Osteoblast (primary cell): ENCODE results near the gene MTIF2. TPM values are rescaled to one million over a fixed set of nuclear protein-coding genes. Genes with fewer than 3 reads are reported as not detected.
"Not testable (repeated sequence)": the region's sequence is repeated elsewhere in the genome, so short reads cannot be mapped to it uniquely, and the experiment has no call there.

Source experiments
- DNase-seq: peaks from one replicate; pipeline ENCODE4 v3.0.0; 2011; ENCODE audit warnings: low spot score, mixed read lengths; ENCODE audit not compliant: insufficient read length; ENCODE audit errors: missing footprints
- H2AFZ ChIP-seq: 2 replicates; pipeline ENCODE4 v1.6.0; 2011; ENCODE audit warnings: mild to moderate bottlenecking, low read length
- H3K27ac ChIP-seq: 2 replicates; pipeline ENCODE4 v1.5.1; 2011; ENCODE audit warnings: mild to moderate bottlenecking, low read depth, low read length, moderate library complexity
- H3K27me3 ChIP-seq: 2 replicates; pipeline ENCODE4 v1.6.0; 2012; ENCODE audit warnings: mild to moderate bottlenecking, control low read depth, inconsistent platforms, low read length, moderate library complexity; ENCODE audit not compliant: insufficient read depth
- H3K36me3 ChIP-seq: 2 replicates; pipeline ENCODE4 v1.5.1; 2011; ENCODE audit warnings: mild to moderate bottlenecking, low read length, control low read depth, moderate library complexity; ENCODE audit not compliant: insufficient read depth
- H3K4me1 ChIP-seq: 2 replicates; pipeline ENCODE4 v1.5.1; 2011; ENCODE audit warnings: mild to moderate bottlenecking, low read length, control low read depth, moderate library complexity; ENCODE audit not compliant: insufficient read depth
- H3K4me2 ChIP-seq: 2 replicates; pipeline ENCODE4 v1.6.0; 2011; ENCODE audit warnings: mild to moderate bottlenecking, low read length; ENCODE audit not compliant: insufficient read depth
- H3K4me3 ChIP-seq: fragments of 200-600 bp; sonication (generic); 3 replicates; pipeline ENCODE4 v1.5.1; 2012; ENCODE audit warnings: mild to moderate bottlenecking, low read length, inconsistent platforms; ENCODE audit not compliant: insufficient read depth
- H3K79me2 ChIP-seq: 2 replicates; pipeline ENCODE4 v1.6.0; 2012; ENCODE audit warnings: mild to moderate bottlenecking, low read length, control low read depth, inconsistent platforms; ENCODE audit not compliant: insufficient read depth
- H3K9me3 ChIP-seq: 2 replicates; pipeline ENCODE4 v1.5.1; 2011; ENCODE audit warnings: low read depth, low read length, control low read depth
- H4K20me1 ChIP-seq: 2 replicates; pipeline ENCODE4 v1.6.0; 2012; ENCODE audit warnings: mild to moderate bottlenecking, low read length, control low read depth; ENCODE audit not compliant: insufficient read depth
- total RNA-seq: library from RNA; depleted of rRNA; stranded (reverse); fragments of >200 nt; gene quantifications from 2 replicates; pipeline ENCODE4 v1.2.3, GENCODE V29; 2012
- TF ChIP-seq, protein P1 (sequence below): IDR thresholded peaks from 2 replicates; pipeline ENCODE4 v1.5.1; 2011; ENCODE audit warnings: mild to moderate bottlenecking, low read depth, low read length, moderate library complexity; ENCODE audit errors: extremely low read depth

Gene MTIF2
- total RNA-seq, 1 donor, result 45.6 TPM

DNA sequence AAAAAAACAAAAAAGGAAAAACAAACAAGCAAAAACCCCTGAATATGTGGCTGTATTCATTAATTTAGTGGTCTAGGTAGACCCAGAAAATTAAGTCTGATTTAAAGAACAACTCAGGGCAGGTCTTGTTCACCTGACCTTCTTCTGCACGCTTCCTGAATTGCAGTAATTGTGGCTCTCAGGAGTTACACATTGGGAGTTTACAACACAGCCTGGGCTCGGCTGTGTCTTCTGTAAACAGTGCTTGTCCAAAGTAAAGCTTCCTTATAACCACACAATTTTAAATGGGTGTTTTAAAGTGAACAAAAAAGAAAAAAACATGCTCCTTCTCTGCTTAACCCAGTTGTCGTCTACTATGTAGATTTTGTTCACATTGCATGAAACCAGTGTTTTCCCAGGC, 8.3 kb upstream of the MTIF2 start:
- Histone ChIP-seq H3K4me2 (no peak overlapping the region), H3K4me3 (no peak overlapping the region), H4K20me1 (no peaks in the 10 kb centered on the region), H3K27ac (no peak overlapping the region), H3K9me3 (no peaks in the 10 kb centered on the region), H2AFZ (no peak overlapping the region), H3K4me1 (no peaks in the 10 kb centered on the region), H3K36me3 (no peaks in the 10 kb centered on the region), H3K79me2 (no peaks in the 10 kb centered on the region), H3K27me3 (no peaks in the 10 kb centered on the region)
- no peak for DNase-seq
- TF ChIP-seq, protein P1, sequence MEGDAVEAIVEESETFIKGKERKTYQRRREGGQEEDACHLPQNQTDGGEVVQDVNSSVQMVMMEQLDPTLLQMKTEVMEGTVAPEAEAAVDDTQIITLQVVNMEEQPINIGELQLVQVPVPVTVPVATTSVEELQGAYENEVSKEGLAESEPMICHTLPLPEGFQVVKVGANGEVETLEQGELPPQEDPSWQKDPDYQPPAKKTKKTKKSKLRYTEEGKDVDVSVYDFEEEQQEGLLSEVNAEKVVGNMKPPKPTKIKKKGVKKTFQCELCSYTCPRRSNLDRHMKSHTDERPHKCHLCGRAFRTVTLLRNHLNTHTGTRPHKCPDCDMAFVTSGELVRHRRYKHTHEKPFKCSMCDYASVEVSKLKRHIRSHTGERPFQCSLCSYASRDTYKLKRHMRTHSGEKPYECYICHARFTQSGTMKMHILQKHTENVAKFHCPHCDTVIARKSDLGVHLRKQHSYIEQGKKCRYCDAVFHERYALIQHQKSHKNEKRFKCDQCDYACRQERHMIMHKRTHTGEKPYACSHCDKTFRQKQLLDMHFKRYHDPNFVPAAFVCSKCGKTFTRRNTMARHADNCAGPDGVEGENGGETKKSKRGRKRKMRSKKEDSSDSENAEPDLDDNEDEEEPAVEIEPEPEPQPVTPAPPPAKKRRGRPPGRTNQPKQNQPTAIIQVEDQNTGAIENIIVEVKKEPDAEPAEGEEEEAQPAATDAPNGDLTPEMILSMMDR, result no peak

DNA sequence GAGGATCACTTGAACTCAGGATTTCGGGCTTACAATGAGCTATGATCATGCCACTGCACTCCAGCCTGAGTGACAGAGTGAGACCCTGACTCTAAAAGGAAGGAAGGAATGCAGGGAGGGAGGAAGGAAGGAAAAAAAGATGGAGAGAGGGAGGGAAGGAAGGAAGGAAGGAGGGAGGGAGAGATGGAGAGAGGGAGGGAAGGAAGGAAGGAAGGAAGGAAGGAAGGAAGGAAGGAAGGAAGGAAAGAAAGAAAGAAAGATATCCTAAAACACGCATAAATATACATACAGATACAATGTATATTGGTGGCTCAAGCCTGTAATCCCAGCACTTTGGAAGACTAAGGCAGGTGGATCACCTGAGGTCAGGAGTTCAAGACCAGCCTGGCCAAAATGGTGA, 5.3 kb upstream of the MTIF2 start:
- not testable (repeated sequence) for H3K4me3 ChIP-seq, H3K27me3 ChIP-seq, H3K27ac ChIP-seq, DNase-seq, H4K20me1 ChIP-seq, H3K9me3 ChIP-seq, H3K79me2 ChIP-seq, H3K4me1 ChIP-seq, H3K36me3 ChIP-seq, H2AFZ ChIP-seq, H3K4me2 ChIP-seq

DNA sequence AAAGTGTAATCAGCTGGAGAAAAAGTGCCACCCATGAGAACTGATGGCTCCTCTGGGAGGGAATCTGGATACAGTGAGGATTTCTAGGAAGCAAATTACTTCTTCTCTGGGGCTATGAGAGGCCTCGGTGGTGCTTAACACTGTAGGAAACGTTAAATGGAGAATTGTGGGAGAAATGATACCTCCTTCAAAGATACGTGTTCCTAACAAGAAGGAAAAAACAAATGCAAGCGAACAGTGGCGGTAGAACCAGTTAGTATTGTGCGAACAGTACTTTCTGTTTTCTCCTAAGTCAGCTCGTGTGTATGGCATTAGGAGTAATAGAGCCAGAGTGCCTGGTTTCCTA, 587 bp upstream of the MTIF2 start:
- H3K4me2 ChIP-seq, result peak overlapping the region; percentile 90
- H3K4me1 ChIP-seq, result peaks cover 12% of the 10 kb centered on the region
- H2AFZ ChIP-seq, result peak overlapping the region; percentile 100
- H3K27ac ChIP-seq, result peak overlapping the region; percentile 81
- H4K20me1 ChIP-seq, result no peaks in the 10 kb centered on the region
- TF ChIP-seq, protein P1, result no peak
- H3K27me3 ChIP-seq, result no peaks in the 10 kb centered on the region
- no peaks in the 10 kb centered on the region for H3K9me3 ChIP-seq
- peak overlapping the region; percentile 97 for H3K4me3 ChIP-seq
- peaks cover 10% of the 10 kb centered on the region for H3K36me3 ChIP-seq
- DNase-seq, result peak; percentile 42
- H3K79me2 ChIP-seq, result peaks cover 15% of the 10 kb centered on the region

DNA sequence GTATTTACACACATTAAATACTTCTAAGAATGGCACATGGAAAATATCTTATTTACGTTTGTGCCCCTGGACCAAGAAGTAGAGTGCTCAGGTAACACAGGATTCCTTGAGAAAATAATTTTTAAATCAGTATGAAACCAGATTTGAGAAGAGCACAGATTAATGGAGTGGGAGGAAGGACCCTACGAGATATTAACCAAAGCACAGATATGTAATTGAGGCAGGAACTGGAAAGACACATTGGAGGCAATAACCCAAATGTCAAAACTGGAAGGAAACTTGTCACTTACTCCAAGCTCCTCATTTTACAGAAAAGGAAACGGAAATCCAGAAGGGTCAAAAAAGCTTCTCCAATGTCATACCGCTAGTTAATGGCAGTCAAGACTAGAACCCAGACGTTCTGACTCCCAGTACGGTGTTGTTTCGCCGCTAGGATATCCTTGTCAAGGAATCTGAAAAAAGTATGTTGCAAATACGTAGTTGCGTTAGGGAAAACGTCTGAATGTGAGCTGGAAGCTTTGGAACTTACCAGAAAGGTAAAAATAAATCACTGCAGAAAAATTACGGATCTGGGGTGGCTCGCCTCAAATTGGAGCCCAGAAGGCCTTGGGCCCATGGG, 634 bp downstream of the MTIF2 start:
- Histone ChIP-seq H4K20me1 (no peaks in the 10 kb centered on the region), H2AFZ (peak overlapping the region; percentile 100), H3K9me3 (no peaks in the 10 kb centered on the region), H3K27me3 (no peaks in the 10 kb centered on the region), H3K79me2 (peaks cover 15% of the 10 kb centered on the region), H3K36me3 (peaks cover 20% of the 10 kb centered on the region), H3K4me1 (peaks cover 12% of the 10 kb centered on the region), H3K4me3 (peak overlapping the region; percentile 97), H3K4me2 (peak overlapping the region; percentile 90), H3K27ac (peak overlapping the region; percentile 81)
- TF ChIP-seq, protein P1, result no peak
- no peak for DNase-seq

DNA sequence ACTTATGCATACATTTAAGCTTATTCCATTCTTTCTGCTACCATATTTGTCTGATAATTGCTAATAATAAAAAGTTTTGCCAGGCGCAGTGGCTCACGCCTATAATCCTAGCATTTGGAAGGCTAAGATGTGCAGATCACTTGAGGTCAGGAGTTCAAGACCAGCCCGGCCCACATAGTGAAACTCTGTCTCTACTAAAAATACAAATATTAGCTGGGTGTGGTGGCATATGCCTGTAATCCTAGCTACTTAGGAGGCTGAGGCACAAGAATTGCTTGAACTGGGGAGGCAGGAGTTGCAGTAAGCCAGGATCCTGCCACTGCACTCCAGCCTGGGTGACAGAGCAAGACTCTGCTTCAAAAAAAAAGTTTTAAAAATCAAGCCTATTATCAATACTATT, 9.4 kb downstream of the MTIF2 start:
- H3K79me2 ChIP-seq, DNase-seq, H2AFZ ChIP-seq, H3K4me2 ChIP-seq, H3K27ac ChIP-seq, H3K4me1 ChIP-seq, H3K4me3 ChIP-seq, H3K27me3 ChIP-seq, H3K9me3 ChIP-seq, H4K20me1 ChIP-seq: not testable (repeated sequence)
- peaks cover 26% of the 10 kb centered on the region for H3K36me3 ChIP-seq
